GM12872 (cell line): ENCODE data around the gene SLC2A5.

Experiments
- TF ChIP-seq, protein P1 (sequence below): IDR thresholded peaks from 3 replicates; pipeline ENCODE4 v1.5.1; 2011; ENCODE audit warnings: low read depth, mild to moderate bottlenecking, low read length, moderate library complexity; ENCODE audit not compliant: insufficient read depth

Gene SLC2A5

DNA sequence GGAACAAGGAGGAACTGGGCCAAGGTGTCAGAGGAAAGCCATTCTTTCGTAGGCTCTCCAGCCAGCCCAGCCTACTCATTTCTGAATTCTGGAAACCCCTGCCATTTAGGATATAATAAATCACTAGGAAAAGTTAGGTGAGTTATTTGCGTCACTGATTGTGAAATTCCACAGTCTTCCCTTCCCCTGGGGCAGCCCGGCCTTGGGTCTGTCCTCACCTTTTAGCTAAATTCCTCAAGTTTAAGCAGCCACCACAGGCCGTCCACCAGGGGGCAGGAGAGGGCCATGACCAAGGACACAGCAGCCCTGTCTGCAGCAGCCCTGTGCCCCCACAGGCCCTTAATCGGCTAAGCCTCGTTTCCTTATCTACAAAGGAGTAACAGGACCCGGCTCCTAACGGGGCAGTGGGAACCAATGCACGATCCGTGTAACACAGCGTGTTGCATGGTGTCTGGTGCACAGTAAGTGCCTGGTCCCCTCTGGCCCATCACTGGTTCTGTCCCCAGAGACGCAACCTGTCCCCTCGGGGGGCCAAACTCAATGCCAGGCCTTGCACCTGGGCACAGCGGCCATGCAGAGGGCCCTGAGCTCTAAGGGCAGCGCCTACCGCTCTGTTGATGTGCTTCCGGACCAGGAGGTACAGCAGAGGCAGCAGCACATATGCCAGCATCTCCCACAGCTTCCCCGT is 41.4 kb upstream of the SLC2A5 start:
- TF ChIP-seq, protein P1, sequence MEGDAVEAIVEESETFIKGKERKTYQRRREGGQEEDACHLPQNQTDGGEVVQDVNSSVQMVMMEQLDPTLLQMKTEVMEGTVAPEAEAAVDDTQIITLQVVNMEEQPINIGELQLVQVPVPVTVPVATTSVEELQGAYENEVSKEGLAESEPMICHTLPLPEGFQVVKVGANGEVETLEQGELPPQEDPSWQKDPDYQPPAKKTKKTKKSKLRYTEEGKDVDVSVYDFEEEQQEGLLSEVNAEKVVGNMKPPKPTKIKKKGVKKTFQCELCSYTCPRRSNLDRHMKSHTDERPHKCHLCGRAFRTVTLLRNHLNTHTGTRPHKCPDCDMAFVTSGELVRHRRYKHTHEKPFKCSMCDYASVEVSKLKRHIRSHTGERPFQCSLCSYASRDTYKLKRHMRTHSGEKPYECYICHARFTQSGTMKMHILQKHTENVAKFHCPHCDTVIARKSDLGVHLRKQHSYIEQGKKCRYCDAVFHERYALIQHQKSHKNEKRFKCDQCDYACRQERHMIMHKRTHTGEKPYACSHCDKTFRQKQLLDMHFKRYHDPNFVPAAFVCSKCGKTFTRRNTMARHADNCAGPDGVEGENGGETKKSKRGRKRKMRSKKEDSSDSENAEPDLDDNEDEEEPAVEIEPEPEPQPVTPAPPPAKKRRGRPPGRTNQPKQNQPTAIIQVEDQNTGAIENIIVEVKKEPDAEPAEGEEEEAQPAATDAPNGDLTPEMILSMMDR = peak; percentile 91

GRCh38 chr1:9108056-9108665 is 38.7 kb upstream of the SLC2A5 start:
- TF ChIP-seq, protein P1 = no peak

GRCh38 chr1:9107136-9107535 is 37.7 kb upstream of the SLC2A5 start:
- TF ChIP-seq, protein P1 = no peak

GRCh38 chr1:9106286-9106685 is 36.9 kb upstream of the SLC2A5 start:
- TF ChIP-seq, protein P1 = no peak

DNA sequence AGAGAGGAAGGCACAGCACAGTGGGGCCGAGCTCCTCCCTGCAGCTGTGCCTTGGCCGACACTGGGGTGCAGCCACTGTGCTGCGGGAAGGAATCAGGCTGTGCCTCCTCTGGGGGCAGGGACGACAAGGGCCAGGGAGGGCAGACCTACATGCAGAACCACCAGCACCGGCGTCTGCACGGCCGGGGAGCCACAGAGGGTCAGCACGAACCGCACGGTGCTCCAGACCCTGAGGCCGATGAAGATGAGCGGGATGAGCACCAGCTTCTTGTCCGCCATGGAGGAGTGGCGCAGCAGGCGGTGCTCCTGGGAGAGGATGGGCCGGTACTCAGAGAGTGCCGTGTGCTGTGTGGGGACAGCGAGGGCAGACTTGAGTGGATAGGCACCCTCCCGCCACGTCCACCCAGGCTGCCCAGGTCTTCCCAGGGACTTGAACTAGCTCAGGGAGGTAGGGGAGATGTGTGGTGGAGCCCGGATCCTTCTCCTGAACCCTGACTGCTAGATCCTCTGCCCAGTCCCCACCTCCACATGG is 36.0 kb upstream of the SLC2A5 start:
- TF ChIP-seq, protein P1 = no peak

DNA sequence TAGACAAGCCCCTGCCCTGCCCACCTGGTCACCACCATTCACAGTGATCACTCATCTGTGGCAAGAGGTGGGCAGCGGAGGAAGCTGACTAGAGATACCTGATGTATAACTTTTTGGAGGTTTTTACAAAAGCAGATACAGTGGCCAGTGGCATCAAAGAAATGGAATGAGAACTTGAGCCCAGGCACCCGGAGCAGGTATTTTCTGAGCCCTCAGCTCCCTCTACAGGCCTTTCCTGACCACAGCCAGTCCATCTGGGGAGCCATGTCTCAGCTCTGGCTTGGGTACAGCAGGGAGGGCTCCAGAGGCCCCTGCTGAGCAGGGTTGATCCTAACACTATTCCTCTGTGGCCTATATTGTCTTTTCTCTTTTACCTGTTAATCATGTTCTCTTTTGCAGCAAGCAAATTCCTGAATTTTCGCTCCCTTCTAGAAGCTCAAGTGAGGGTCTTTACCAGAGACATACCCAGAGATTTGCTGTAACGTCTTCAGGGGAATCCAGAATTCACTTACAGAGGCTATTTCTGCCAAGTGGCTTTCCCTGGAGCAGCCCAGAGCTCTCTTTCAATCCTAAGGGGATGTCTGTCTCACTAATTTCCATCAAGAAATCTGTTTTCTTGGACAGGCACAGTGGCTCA is 32.2 kb upstream of the SLC2A5 start:
- TF ChIP-seq, protein P1 = peak; percentile 90

DNA sequence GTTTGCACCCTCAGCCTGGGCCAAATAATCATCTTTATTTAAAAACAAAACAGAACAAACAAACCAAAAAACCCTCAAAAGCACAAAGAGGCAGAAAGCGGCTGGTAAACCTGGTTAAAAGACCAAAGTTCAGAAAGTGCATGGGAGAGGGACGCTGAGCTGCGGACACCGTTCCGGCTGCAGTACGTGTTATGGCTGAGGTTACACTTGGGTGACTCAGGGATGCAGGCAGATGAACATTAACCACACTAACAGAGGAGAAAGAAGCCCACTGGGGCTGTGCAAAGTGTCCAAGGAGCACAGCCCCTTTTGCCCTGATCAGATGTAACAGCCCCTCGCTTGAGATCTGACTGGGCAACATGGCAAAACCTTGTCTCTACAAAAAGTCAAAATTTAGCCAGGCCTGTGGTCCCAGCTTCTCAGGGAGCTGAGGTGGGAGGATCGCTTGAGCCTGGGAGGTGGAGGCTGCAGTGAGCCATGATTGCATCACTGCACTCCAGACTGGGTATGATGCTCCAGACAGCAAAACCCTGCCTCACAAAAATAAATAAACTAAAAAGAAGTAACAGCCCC is 31.1 kb upstream of the SLC2A5 start:
- TF ChIP-seq, protein P1 = no peak
